HG03565 (cell line): ENCODE measurements around the gene ZAR1.
"Not testable (repeated sequence)": the region's sequence is repeated elsewhere in the genome, so short reads cannot be mapped to it uniquely, and the experiment has no call there.

ENCODE experiments used
- ATAC-seq: cut with Tn5 transposase; IDR thresholded peaks from one replicate; pipeline ENCODE4 v1.9.1; 2021; ENCODE audit warnings: mild to moderate bottlenecking, moderate library complexity; ENCODE audit not compliant: unreplicated experiment

Gene ZAR1

GRCh38 chr4:48490012-48490679, at the start of gene ZAR1:
TSS of gene ZAR1 (plus strand) at chr4:48490252. CDS start at chr4:48490292, 40 bp downstream.
- no peak for ATAC-seq

- not testable (repeated sequence) for ATAC-seq
Measured at GRCh38 chr4:48440914-48441313, 49.1 kb upstream of the ZAR1 start.

- ATAC-seq, result no peak
Measured at GRCh38 chr4:48445704-48446103, 44.3 kb upstream of the ZAR1 start.

GRCh38 chr4:48446642-48447041, 43.4 kb upstream of the ZAR1 start:
- no peak for ATAC-seq

- no peak for ATAC-seq
Measured at GRCh38 chr4:48449151-48449550, 40.9 kb upstream of the ZAR1 start.

GRCh38 chr4:48450740-48451139, 39.3 kb upstream of the ZAR1 start:
- no peak for ATAC-seq

GRCh38 chr4:48451656-48452055, 38.4 kb upstream of the ZAR1 start:
- ATAC-seq, result not testable (repeated sequence)

GRCh38 chr4:48454591-48454990, 35.5 kb upstream of the ZAR1 start:
- no peak for ATAC-seq

- ATAC-seq, result no peak
Measured at GRCh38 chr4:48461000-48461399, 29.1 kb upstream of the ZAR1 start.

- ATAC-seq, result no peak
Measured at GRCh38 chr4:48462363-48462762, 27.7 kb upstream of the ZAR1 start.

- no peak for ATAC-seq
Measured at GRCh38 chr4:48467442-48467841, 22.6 kb upstream of the ZAR1 start.

GRCh38 chr4:48467891-48468290, 22.2 kb upstream of the ZAR1 start:
- ATAC-seq, result no peak

- no peak for ATAC-seq
Measured at GRCh38 chr4:48470137-48470536, 19.9 kb upstream of the ZAR1 start.

GRCh38 chr4:48470570-48470969, 19.5 kb upstream of the ZAR1 start:
- ATAC-seq, result no peak

GRCh38 chr4:48472794-48473193, 17.3 kb upstream of the ZAR1 start:
- no peak for ATAC-seq

GRCh38 chr4:48475770-48476169, 14.3 kb upstream of the ZAR1 start:
- no peak for ATAC-seq

GRCh38 chr4:48478273-48478672, 11.8 kb upstream of the ZAR1 start:
- ATAC-seq, result no peak

GRCh38 chr4:48481581-48481980, 8.5 kb upstream of the ZAR1 start:
- ATAC-seq, result no peak

- no peak for ATAC-seq
Measured at GRCh38 chr4:48483006-48483776, 6.9 kb upstream of the ZAR1 start, which contains the start of gene SLC10A4. TSS of gene SLC10A4 (plus strand) at chr4:48483343. CDS start at chr4:48483562, 219 bp downstream.

- ATAC-seq, result no peak
Measured at GRCh38 chr4:48483777-48484493, 6.1 kb upstream of the ZAR1 start.

GRCh38 chr4:48484494-48485168, 5.4 kb upstream of the ZAR1 start:
- ATAC-seq, result no peak
